HCT116 (cell line): ENCODE measurements around the gene TKTL1. TPM values are rescaled to one million over a fixed set of nuclear protein-coding genes. Genes with fewer than 3 reads are reported as not detected.

ENCODE experiments used
- ATAC-seq: fragments of 200-7000 bp; cut with Tn5 transposase; 2 replicates; pipeline ENCODE4 v1.9.1; 2020; ENCODE audit warnings: mild to moderate bottlenecking, moderate library complexity
- BruUV-seq: library from RNA; stranded (reverse); fragments of 400-500 nt; replicated peaks from 2 replicates; lab custom pipeline; 2021; lab: Mats Ljungman, UMichigan
- CTCF ChIA-PET: fragments of 300-600 bp; sonication (Branson Sonifier 250); formaldehyde crosslinking; loops from one replicate; lab custom pipeline; 2021; ENCODE audit warnings: antibody characterized with exemption; lab: Charles Lee
- POLR2A ChIA-PET: fragments of 300-600, 350-600 bp; sonication (Branson Sonifier 250); formaldehyde crosslinking; loops from one replicate; lab custom pipeline; 2021; ENCODE audit warnings: antibody characterized with exemption; lab: Charles Lee
- RAD21 ChIA-PET, 2 experiments: fragments of 300-600 bp; sonication (Branson Sonifier 250); formaldehyde crosslinking; loops; one replicate each; lab custom pipeline; 2023; ENCODE audit warnings: low total read pairs in 2 of 2; ENCODE audit not compliant: uncharacterized antibody in 2 of 2, unreplicated experiment in 2 of 2, low non-redundant PET in 1 of 2; lab: Charles Lee
- DNase-seq: peaks from one replicate; pipeline ENCODE4 v3.0.0-alpha.2; 2010; ENCODE audit warnings: low read depth, low spot score
- H2AFZ ChIP-seq: fragments of 200-600 bp; shearing (Covaris generic), sonication (generic); 2 replicates; pipeline ENCODE4 v1.6.1; 2017; ENCODE audit warnings: low read depth, mixed run types, mixed read lengths, antibody characterized with exemption, low read length; ENCODE audit not compliant: poor library complexity, severe bottlenecking
- H3K27ac ChIP-seq: 2 replicates; pipeline ENCODE4 v1.5.1; 2012; ENCODE audit warnings: low read depth, low read length
- H3K27me3 ChIP-seq: fragments of 200-600 bp; sonication (generic); 2 replicates; pipeline ENCODE4 v1.6.1; 2016; ENCODE audit warnings: mixed run types, low read length, mixed read lengths; ENCODE audit not compliant: insufficient read depth
- H3K36me3 ChIP-seq, 2 experiments: fragments of 200-500 bp in 1 of 2; fragments of 200-600 bp in 1 of 2; sonication (Bioruptor generic) in 1 of 2; sonication (generic) in 1 of 2; 2 replicates each; pipeline versions ENCODE4 v1.5.1 to v1.6.1; 2014 to 2016; ENCODE audit warnings: low read length in 2 of 2, inconsistent platforms in 1 of 2, mixed read lengths in 1 of 2, mixed run types in 1 of 2; ENCODE audit not compliant: insufficient read depth in 2 of 2, control insufficient read depth in 1 of 2
- H3K4me1 ChIP-seq, 2 experiments: fragments of 200-600 bp in 1 of 2; sonication (generic) in 1 of 2; 2 replicates each; pipeline versions ENCODE4 v1.5.1 to v1.6.1; 2012 to 2017; ENCODE audit warnings: low read length in 2 of 2, inconsistent platforms in 1 of 2, mild to moderate bottlenecking in 1 of 2, mixed read lengths in 1 of 2, mixed run types in 1 of 2, moderate library complexity in 1 of 2; ENCODE audit not compliant: insufficient read depth in 2 of 2, control insufficient read depth in 1 of 2
- H3K4me2 ChIP-seq: fragments of 200-600 bp; sonication (generic); 2 replicates; pipeline ENCODE4 v1.6.1; 2017; ENCODE audit warnings: mixed run types, low read length, mixed read lengths
- H3K4me3 ChIP-seq, 2 experiments: fragments of 200-600 bp in 1 of 2; sonication (generic) in 1 of 2; replicated peaks in 1 of 2; 2 replicates each; pipeline ENCODE4 v1.5.1; 2011 to 2016; ENCODE audit warnings: low read length in 2 of 2, control low read depth in 1 of 2, low read depth in 1 of 2, mild to moderate bottlenecking in 1 of 2, mixed read lengths in 1 of 2, mixed run types in 1 of 2
- H3K79me2 ChIP-seq: fragments of 200-600 bp; sonication (generic); 2 replicates; pipeline ENCODE4 v1.6.1; 2017; ENCODE audit warnings: mild to moderate bottlenecking, mixed run types, low read length, moderate library complexity, mixed read lengths; ENCODE audit not compliant: insufficient read depth
- H3K9ac ChIP-seq: fragments of 200-600 bp; sonication (generic); 2 replicates; pipeline ENCODE4 v1.6.1; 2016; ENCODE audit warnings: low read length, mixed read lengths
- H3K9me2 ChIP-seq: fragments of 200-600 bp; sonication (generic), shearing (Covaris generic); 2 replicates; pipeline ENCODE4 v1.6.1; 2017; ENCODE audit warnings: mixed run types, mild to moderate bottlenecking, moderate library complexity; ENCODE audit not compliant: insufficient read depth
- H3K9me3 ChIP-seq, 2 experiments: fragments of 200-500 bp in 1 of 2; fragments of 200-600 bp in 1 of 2; sonication (Bioruptor generic) in 1 of 2; sonication (generic) in 1 of 2; 2 replicates each; pipeline ENCODE4 v1.6.1; 2014 to 2017; ENCODE audit warnings: low read length in 2 of 2, mixed read lengths in 2 of 2, inconsistent platforms in 1 of 2, low read depth in 1 of 2, mild to moderate bottlenecking in 1 of 2, mixed run types in 1 of 2, moderate library complexity in 1 of 2; ENCODE audit not compliant: control insufficient read depth in 1 of 2, insufficient read depth in 1 of 2
- H4K20me1 ChIP-seq: fragments of 200-600 bp; sonication (generic), shearing (Covaris generic); 2 replicates; pipeline ENCODE4 v1.6.1; 2017; ENCODE audit warnings: mixed run types, mild to moderate bottlenecking, moderate library complexity; ENCODE audit not compliant: insufficient read depth
- CEBPB ChIP-seq: IDR thresholded peaks from 2 replicates; pipeline ENCODE4 v1.6.1; 2012; ENCODE audit warnings: low read depth
- EGR1 ChIP-seq: IDR thresholded peaks from 2 replicates; pipeline ENCODE4 v1.6.1; 2012; ENCODE audit warnings: low read depth
- ELF1 ChIP-seq: IDR thresholded peaks from 2 replicates; pipeline ENCODE4 v1.6.1; 2012; ENCODE audit warnings: low read depth, borderline replicate concordance
- EZH2phosphoT487 ChIP-seq: fragments of 200-600 bp; IDR thresholded peaks from 2 replicates; pipeline ENCODE4 v1.6.1; 2018; ENCODE audit warnings: antibody characterized with exemption, borderline replicate concordance
- JUND ChIP-seq: IDR thresholded peaks from 2 replicates; pipeline ENCODE4 v1.6.1; 2012
- POLR2A ChIP-seq: IDR thresholded peaks from 2 replicates; pipeline ENCODE4 v1.7.0; 2011; ENCODE audit warnings: borderline replicate concordance; ENCODE audit not compliant: insufficient read depth, insufficient read length; ENCODE audit errors: extremely low read depth
- POLR2AphosphoS5 ChIP-seq: IDR thresholded peaks from 2 replicates; pipeline ENCODE4 v1.6.1; 2011; ENCODE audit warnings: mild to moderate bottlenecking, low read depth, low read length, moderate library complexity
- RAD21 ChIP-seq: IDR thresholded peaks from 2 replicates; pipeline ENCODE4 v1.6.1; 2012; ENCODE audit warnings: low read depth, mild to moderate bottlenecking
- SP1 ChIP-seq: IDR thresholded peaks from 2 replicates; pipeline ENCODE4 v1.6.1; 2012; ENCODE audit warnings: low read depth
- SRF ChIP-seq: IDR thresholded peaks from 2 replicates; pipeline ENCODE4 v1.6.1; 2012; ENCODE audit warnings: low read depth
- TCF7L2 ChIP-seq: IDR thresholded peaks from 2 replicates; pipeline ENCODE4 v1.7.0; 2011; ENCODE audit warnings: borderline replicate concordance, inconsistent platforms; ENCODE audit not compliant: insufficient read depth, insufficient read length; ENCODE audit errors: extremely low read depth
- ZFX ChIP-seq: fragments of 450-650 bp; IDR thresholded peaks from 2 replicates; pipeline ENCODE4 v1.6.1; 2017
- ZNF274 ChIP-seq: fragments of 200-500 bp; sonication (Bioruptor generic); IDR thresholded peaks from 2 replicates; pipeline ENCODE4 v1.6.1; 2014; ENCODE audit warnings: mild to moderate bottlenecking, low read depth, low read length, inconsistent platforms
- intact Hi-C: fragments of 100-400 bp; cut with micrococcal nuclease; formaldehyde crosslinking; loops from 2 replicates; pipeline ENCODE4 v1.10.0; 2022
- total RNA-seq: library from RNA; stranded (reverse); gene quantifications from one replicate; pipeline ENCODE4 v1.2.1, GENCODE V29; 2021; ENCODE audit not compliant: unreplicated experiment
- TF ChIP-seq, protein P1 (sequence below): IDR thresholded peaks from 2 replicates; pipeline ENCODE4 v1.6.1; 2011; ENCODE audit warnings: mild to moderate bottlenecking, low read length, moderate library complexity; ENCODE audit not compliant: insufficient replicate concordance; ENCODE audit errors: extremely low read depth
- TF ChIP-seq, protein P2 (sequence below): IDR thresholded peaks from 2 replicates; pipeline ENCODE4 v1.6.1; 2012; ENCODE audit warnings: low read depth

TKTL1 gene
- total RNA-seq, 1 experiment from 2014 or later = 0.34 TPM

DNA sequence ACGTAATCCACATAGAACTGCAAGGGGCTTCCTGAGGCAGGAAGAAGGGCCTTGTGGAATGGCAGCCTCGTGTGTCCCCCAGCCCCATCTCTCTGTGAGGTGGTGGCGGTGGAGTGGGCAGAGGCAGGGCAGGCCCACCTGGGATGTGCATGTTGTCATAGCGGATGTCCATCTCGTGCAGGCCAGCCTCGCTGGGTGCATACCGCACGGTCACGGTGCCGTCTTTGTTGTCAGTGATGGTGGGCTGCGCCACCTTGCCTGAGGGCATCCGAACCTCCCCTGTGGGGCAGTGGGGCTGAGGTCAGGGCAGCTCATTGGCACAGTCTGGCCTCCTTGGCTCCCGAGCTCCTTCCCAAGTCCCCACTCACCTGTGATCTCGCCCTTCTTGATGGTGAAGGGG is 58.4 kb downstream of the TKTL1 start:
- DNase-seq (no peak), ATAC-seq (no peak)
- H3K4me1 ChIP-seq = no peaks in the 10 kb centered on the region
- intact Hi-C loops = no loop called here
- no peak overlapping the region for H3K4me2 ChIP-seq
- peaks cover 6 to 8% of the 10 kb centered on the region in 2 experiments; a peak in 2 of 4 replicates for H3K36me3 ChIP-seq
- no peak overlapping the region for H3K27ac ChIP-seq
- H2AFZ ChIP-seq = no peak overlapping the region
- no TSS peak for BruUV-seq
- RAD21 ChIA-PET = no interaction called here
- no peaks in the 10 kb centered on the region for H4K20me1 ChIP-seq
- TF ChIP-seq ELF1 (no peak), ZNF274 (no peak), JUND (no peak), SRF (no peak), SP1 (no peak), POLR2A (no peak), ZFX (no peak), RAD21 (no peak), CEBPB (no peak), POLR2AphosphoS5 (no peak), EGR1 (no peak), EZH2phosphoT487 (no peak), TCF7L2 (no peak)
- TF ChIP-seq, protein P1, sequence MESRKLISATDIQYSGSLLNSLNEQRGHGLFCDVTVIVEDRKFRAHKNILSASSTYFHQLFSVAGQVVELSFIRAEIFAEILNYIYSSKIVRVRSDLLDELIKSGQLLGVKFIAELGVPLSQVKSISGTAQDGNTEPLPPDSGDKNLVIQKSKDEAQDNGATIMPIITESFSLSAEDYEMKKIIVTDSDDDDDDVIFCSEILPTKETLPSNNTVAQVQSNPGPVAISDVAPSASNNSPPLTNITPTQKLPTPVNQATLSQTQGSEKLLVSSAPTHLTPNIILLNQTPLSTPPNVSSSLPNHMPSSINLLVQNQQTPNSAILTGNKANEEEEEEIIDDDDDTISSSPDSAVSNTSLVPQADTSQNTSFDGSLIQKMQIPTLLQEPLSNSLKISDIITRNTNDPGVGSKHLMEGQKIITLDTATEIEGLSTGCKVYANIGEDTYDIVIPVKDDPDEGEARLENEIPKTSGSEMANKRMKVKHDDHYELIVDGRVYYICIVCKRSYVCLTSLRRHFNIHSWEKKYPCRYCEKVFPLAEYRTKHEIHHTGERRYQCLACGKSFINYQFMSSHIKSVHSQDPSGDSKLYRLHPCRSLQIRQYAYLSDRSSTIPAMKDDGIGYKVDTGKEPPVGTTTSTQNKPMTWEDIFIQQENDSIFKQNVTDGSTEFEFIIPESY = no peak
- TF ChIP-seq, protein P2, sequence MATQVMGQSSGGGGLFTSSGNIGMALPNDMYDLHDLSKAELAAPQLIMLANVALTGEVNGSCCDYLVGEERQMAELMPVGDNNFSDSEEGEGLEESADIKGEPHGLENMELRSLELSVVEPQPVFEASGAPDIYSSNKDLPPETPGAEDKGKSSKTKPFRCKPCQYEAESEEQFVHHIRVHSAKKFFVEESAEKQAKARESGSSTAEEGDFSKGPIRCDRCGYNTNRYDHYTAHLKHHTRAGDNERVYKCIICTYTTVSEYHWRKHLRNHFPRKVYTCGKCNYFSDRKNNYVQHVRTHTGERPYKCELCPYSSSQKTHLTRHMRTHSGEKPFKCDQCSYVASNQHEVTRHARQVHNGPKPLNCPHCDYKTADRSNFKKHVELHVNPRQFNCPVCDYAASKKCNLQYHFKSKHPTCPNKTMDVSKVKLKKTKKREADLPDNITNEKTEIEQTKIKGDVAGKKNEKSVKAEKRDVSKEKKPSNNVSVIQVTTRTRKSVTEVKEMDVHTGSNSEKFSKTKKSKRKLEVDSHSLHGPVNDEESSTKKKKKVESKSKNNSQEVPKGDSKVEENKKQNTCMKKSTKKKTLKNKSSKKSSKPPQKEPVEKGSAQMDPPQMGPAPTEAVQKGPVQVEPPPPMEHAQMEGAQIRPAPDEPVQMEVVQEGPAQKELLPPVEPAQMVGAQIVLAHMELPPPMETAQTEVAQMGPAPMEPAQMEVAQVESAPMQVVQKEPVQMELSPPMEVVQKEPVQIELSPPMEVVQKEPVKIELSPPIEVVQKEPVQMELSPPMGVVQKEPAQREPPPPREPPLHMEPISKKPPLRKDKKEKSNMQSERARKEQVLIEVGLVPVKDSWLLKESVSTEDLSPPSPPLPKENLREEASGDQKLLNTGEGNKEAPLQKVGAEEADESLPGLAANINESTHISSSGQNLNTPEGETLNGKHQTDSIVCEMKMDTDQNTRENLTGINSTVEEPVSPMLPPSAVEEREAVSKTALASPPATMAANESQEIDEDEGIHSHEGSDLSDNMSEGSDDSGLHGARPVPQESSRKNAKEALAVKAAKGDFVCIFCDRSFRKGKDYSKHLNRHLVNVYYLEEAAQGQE = no peak
- CTCF ChIA-PET = no interaction called here
- no peaks in the 10 kb centered on the region for H3K27me3 ChIP-seq
- no peaks in the 10 kb centered on the region; the same call in 1 of the 2 replicates for H3K79me2 ChIP-seq
- H3K9me2 ChIP-seq = no peaks in the 10 kb centered on the region
- POLR2A ChIA-PET = no interaction called here
- no peak overlapping the region for H3K4me3 ChIP-seq
- no peak overlapping the region for H3K9ac ChIP-seq
- no peaks in the 10 kb centered on the region for H3K9me3 ChIP-seq
